Trophoblast cell (in vitro differentiated cells and primary cell): ENCODE results near the gene ST7.

ENCODE experiments used
- DNase-seq, 2 donors: peaks; one replicate each; pipeline ENCODE4 v3.0.0-alpha.2; 2016
- H2AFZ ChIP-seq: 2 replicates; pipeline ENCODE4 v1.6.1; 2013; ENCODE audit warnings: low read length, moderate library complexity, mild to moderate bottlenecking; ENCODE audit not compliant: insufficient read depth, poor library complexity
- H2AK5ac ChIP-seq: 2 replicates; pipeline ENCODE4 v1.6.1; 2013; ENCODE audit warnings: mild to moderate bottlenecking, low read length
- H2BK120ac ChIP-seq: 2 replicates; pipeline ENCODE4 v1.6.1; 2013; ENCODE audit warnings: low read length, mild to moderate bottlenecking, moderate library complexity; ENCODE audit not compliant: insufficient read depth, poor library complexity
- H2BK12ac ChIP-seq: 2 replicates; pipeline ENCODE4 v1.6.1; 2013; ENCODE audit warnings: mild to moderate bottlenecking, low read length, moderate library complexity
- H2BK5ac ChIP-seq: 2 replicates; pipeline ENCODE4 v1.6.1; 2013; ENCODE audit warnings: low read length, low read depth, moderate library complexity, mild to moderate bottlenecking; ENCODE audit not compliant: poor library complexity
- H3K14ac ChIP-seq: 2 replicates; pipeline ENCODE4 v1.6.1; 2013; ENCODE audit warnings: mild to moderate bottlenecking, low read length
- H3K18ac ChIP-seq: 2 replicates; pipeline ENCODE4 v1.6.1; 2013; ENCODE audit warnings: mild to moderate bottlenecking, low read length
- H3K23ac ChIP-seq: 2 replicates; pipeline ENCODE4 v1.6.1; 2013; ENCODE audit warnings: low read length
- H3K27ac ChIP-seq: 2 replicates; pipeline ENCODE4 v1.5.1; 2013; ENCODE audit warnings: low read depth, mild to moderate bottlenecking, inconsistent platforms, low read length, moderate library complexity
- H3K27me3 ChIP-seq: 2 replicates; pipeline ENCODE4 v1.6.1; 2013; ENCODE audit warnings: inconsistent platforms, mild to moderate bottlenecking, low read length, moderate library complexity; ENCODE audit not compliant: insufficient read depth
- H3K36me3 ChIP-seq, 2 experiments: 1 replicate in 1 of 2; 2 replicates in 1 of 2; pipeline ENCODE4 v1.6.1; 2013; ENCODE audit warnings: low read length in 2 of 2, mild to moderate bottlenecking in 2 of 2, moderate library complexity in 1 of 2; ENCODE audit not compliant: insufficient read depth in 2 of 2, control insufficient read depth in 1 of 2
- H3K4ac ChIP-seq: 2 replicates; pipeline ENCODE4 v1.6.1; 2013; ENCODE audit warnings: low read depth, mild to moderate bottlenecking, low read length, moderate library complexity
- H3K4me1 ChIP-seq, 2 experiments: 1 replicate in 1 of 2; 2 replicates in 1 of 2; pipeline ENCODE4 v1.6.1; 2013; ENCODE audit warnings: low read length in 2 of 2, mild to moderate bottlenecking in 2 of 2, moderate library complexity in 1 of 2; ENCODE audit not compliant: insufficient read depth in 2 of 2, control insufficient read depth in 1 of 2
- H3K4me2 ChIP-seq: 2 replicates; pipeline ENCODE4 v1.6.1; 2013; ENCODE audit warnings: inconsistent platforms, mild to moderate bottlenecking, low read length, moderate library complexity
- H3K4me3 ChIP-seq: 2 replicates; pipeline ENCODE4 v1.5.1; 2013; ENCODE audit warnings: mild to moderate bottlenecking, low read depth, low read length, inconsistent platforms
- H3K79me1 ChIP-seq: one replicate; pipeline ENCODE4 v1.6.1; 2013; ENCODE audit warnings: low read length
- H3K79me2 ChIP-seq: 2 replicates; pipeline ENCODE4 v1.6.1; 2013; ENCODE audit warnings: low read length, mild to moderate bottlenecking; ENCODE audit not compliant: control insufficient read depth, insufficient read depth, poor library complexity
- H3K9ac ChIP-seq: 2 replicates; pipeline ENCODE4 v1.6.1; 2013; ENCODE audit warnings: mild to moderate bottlenecking, low read length
- H3K9me3 ChIP-seq: 2 replicates; pipeline ENCODE4 v1.6.1; 2013; ENCODE audit warnings: low read depth, mild to moderate bottlenecking, control low read depth, inconsistent platforms, low read length; ENCODE audit not compliant: insufficient read depth
- H4K12ac ChIP-seq: 2 replicates; pipeline ENCODE4 v1.6.1; 2013; ENCODE audit warnings: low read depth, mild to moderate bottlenecking, low read length, moderate library complexity
- H4K8ac ChIP-seq: 2 replicates; pipeline ENCODE4 v1.6.1; 2013; ENCODE audit warnings: low read depth, mild to moderate bottlenecking, low read length, moderate library complexity
- H4K91ac ChIP-seq: one replicate; pipeline ENCODE4 v1.6.1; 2013; ENCODE audit warnings: low read depth, mild to moderate bottlenecking, low read length, moderate library complexity
- WGBS: extraction: QIAGEN DNeasy Blood & Tissue Kit; methylation state at CpG from one replicate; pipeline ENCODE4 v1.1.7; 2013; ENCODE audit warnings: missing lambda C conversion rate; ENCODE audit not compliant: insufficient read length, insufficient coverage; ENCODE audit errors: extremely low coverage; 5-methylcytosine and 5-hydroxymethylcytosine counted together

ST7 gene

GRCh38 chr7:117130262-117130661 lies 177.0 kb downstream of the ST7 start:
- no peak overlapping the region for H2BK5ac ChIP-seq
- WGBS: no CpG with 5 or more reads among the region's 5 CpGs
- H3K36me3 ChIP-seq: no peaks in the 10 kb centered on the region

GRCh38 chr7:117132321-117133120 lies 179.2 kb downstream of the ST7 start:
- Histone ChIP-seq H3K14ac (no peak overlapping the region), H3K36me3 (no peaks in the 10 kb centered on the region), H3K18ac (no peak overlapping the region), H3K27ac (peak overlapping the region; percentile 48), H2AFZ (no peak overlapping the region), H2AK5ac (no peak overlapping the region), H3K9me3 (no peaks in the 10 kb centered on the region), H2BK5ac (no peak overlapping the region), H4K12ac (no peak overlapping the region), H3K4ac (no peak overlapping the region), H2BK120ac (no peak overlapping the region), H4K91ac (no peak overlapping the region), H4K8ac (no peak overlapping the region), H3K4me3 (no peak overlapping the region), H3K9ac (no peak overlapping the region), H3K4me2 (no peak overlapping the region), H3K79me2 (no peaks in the 10 kb centered on the region), H2BK12ac (no peak overlapping the region), H3K27me3 (no peaks in the 10 kb centered on the region), H3K23ac (no peak overlapping the region), H3K79me1 (no peaks in the 10 kb centered on the region), H3K4me1 (no peaks in the 10 kb centered on the region)
- WGBS: no CpG with 5 or more reads among the region's 6 CpGs
- DNase-seq: peak; percentile 54 to 88

More at GRCh38 chr7:117130262-117130661, 177.0 kb downstream of the ST7 start:
- H3K4me3 ChIP-seq: no peak overlapping the region
- no peak overlapping the region for H4K8ac ChIP-seq
- H3K9me3 ChIP-seq: no peaks in the 10 kb centered on the region
- no peaks in the 10 kb centered on the region for H3K4me1 ChIP-seq
- no peak overlapping the region for H3K23ac ChIP-seq
- no peak overlapping the region for H3K27ac ChIP-seq
- H3K18ac ChIP-seq: no peak overlapping the region
- no peak overlapping the region for H2AK5ac ChIP-seq
- no peaks in the 10 kb centered on the region for H3K27me3 ChIP-seq
- H3K14ac ChIP-seq: no peak overlapping the region
- no peak overlapping the region for H4K91ac ChIP-seq
- H3K9ac ChIP-seq: no peak overlapping the region
- H4K12ac ChIP-seq: no peak overlapping the region
- no peak for DNase-seq
- H3K4me2 ChIP-seq: no peak overlapping the region
- H3K4ac ChIP-seq: no peak overlapping the region
- H3K79me2 ChIP-seq: no peaks in the 10 kb centered on the region
- H2AFZ ChIP-seq: no peak overlapping the region
- no peak overlapping the region for H2BK120ac ChIP-seq
- H3K79me1 ChIP-seq: no peaks in the 10 kb centered on the region
- H2BK12ac ChIP-seq: no peak overlapping the region

GRCh38 chr7:117133125-117133524 lies 179.8 kb downstream of the ST7 start:
- no CpG with 5 or more reads among the region's 1 CpG for WGBS
- no peak overlapping the region for H4K12ac ChIP-seq
- no peak overlapping the region for H3K4ac ChIP-seq
- H3K79me2 ChIP-seq: no peaks in the 10 kb centered on the region
- no peak overlapping the region for H2AK5ac ChIP-seq
- no peak overlapping the region for H3K27ac ChIP-seq
- H3K4me3 ChIP-seq: no peak overlapping the region
- no peaks in the 10 kb centered on the region for H3K4me1 ChIP-seq
- DNase-seq: no peak
- H2AFZ ChIP-seq: no peak overlapping the region
- H3K36me3 ChIP-seq: no peaks in the 10 kb centered on the region
- H3K27me3 ChIP-seq: no peaks in the 10 kb centered on the region
- H3K9ac ChIP-seq: no peak overlapping the region
- no peaks in the 10 kb centered on the region for H3K79me1 ChIP-seq
- no peak overlapping the region for H3K23ac ChIP-seq
- H2BK120ac ChIP-seq: no peak overlapping the region
- no peak overlapping the region for H3K14ac ChIP-seq
- no peak overlapping the region for H3K4me2 ChIP-seq
- no peak overlapping the region for H4K91ac ChIP-seq
- no peak overlapping the region for H3K18ac ChIP-seq
- H2BK5ac ChIP-seq: no peak overlapping the region
- no peak overlapping the region for H2BK12ac ChIP-seq
- no peak overlapping the region for H4K8ac ChIP-seq
- no peaks in the 10 kb centered on the region for H3K9me3 ChIP-seq

GRCh38 chr7:117134411-117134810 lies 181.1 kb downstream of the ST7 start:
- Histone ChIP-seq H3K27me3 (no peaks in the 10 kb centered on the region), H4K91ac (no peak overlapping the region), H2AK5ac (no peak overlapping the region), H3K36me3 (no peaks in the 10 kb centered on the region), H3K18ac (no peak overlapping the region), H3K27ac (no peak overlapping the region), H2BK12ac (no peak overlapping the region), H3K4me2 (no peak overlapping the region), H3K23ac (no peak overlapping the region), H3K9me3 (no peaks in the 10 kb centered on the region), H4K8ac (no peak overlapping the region), H3K79me2 (no peaks in the 10 kb centered on the region), H3K4me3 (no peak overlapping the region), H3K79me1 (no peaks in the 10 kb centered on the region), H4K12ac (no peak overlapping the region), H3K14ac (no peak overlapping the region), H2AFZ (no peak overlapping the region), H3K4me1 (no peaks in the 10 kb centered on the region), H3K4ac (no peak overlapping the region), H2BK5ac (no peak overlapping the region), H3K9ac (no peak overlapping the region), H2BK120ac (no peak overlapping the region)
- DNase-seq: no peak
- no CpG with 5 or more reads among the region's 1 CpG for WGBS
